K562 (cell line): ENCODE measurements around the gene PLXNA2. TPM values are rescaled to one million over a fixed set of nuclear protein-coding genes. Genes with fewer than 3 reads are reported as not detected.

Experiments
- ATAC-seq: fragments of 200-7000 bp; cut with Tn5 transposase; 3 replicates; pipeline ENCODE4 v1.9.1; 2020; ENCODE audit warnings: moderate library complexity
- BruUV-seq: library from RNA; stranded (reverse); fragments of 400-500 nt; replicated peaks from 2 replicates; lab custom pipeline; 2021; lab: Mats Ljungman, UMichigan
- CTCF ChIA-PET: fragments of 300-600 bp; formaldehyde crosslinking; extraction: SDS; loops from one replicate; lab custom pipeline; 2021; ENCODE audit warnings: low intra/inter-chr PET ratio; lab: Yijun Ruan, JAX
- POLR2A ChIA-PET: fragments of 300-600, 350-650 bp; sonication (Branson Sonifier 250); formaldehyde crosslinking; extraction: SDS; loops from one replicate; lab custom pipeline; 2021; ENCODE audit warnings: antibody characterized with exemption, inconsistent platforms; lab: Yijun Ruan, JAX
- DNase-seq, 4 experiments: peaks; one replicate each; pipeline versions ENCODE4 v3.0.0 to v3.0.0-alpha.2; 2011 to 2018; ENCODE audit warnings: low spot score in 3 of 4, mixed read lengths in 3 of 4; ENCODE audit errors: extremely low read depth in 1 of 4
- FAIRE-seq: peaks from 2 replicates; lab custom pipeline; 2011; peaks lifted over from hg19 to GRCh38; lab: Jason Lieb, UNC
- H2AFZ ChIP-seq: 2 replicates; pipeline ENCODE4 v1.6.0; 2011; ENCODE audit warnings: low read depth, low read length, control low read depth, inconsistent platforms
- H3K27ac ChIP-seq: fragments of 200-600 bp; 3 replicates; pipeline ENCODE4 v1.8.0; 2011; ENCODE audit warnings: low read depth, mild to moderate bottlenecking, control low read depth, inconsistent platforms, low read length, moderate library complexity, mixed read lengths; ENCODE audit errors: extremely low read depth
- H3K27me3 ChIP-seq, 2 experiments: fragments of 300-600 bp in 1 of 2; 2 replicates in 1 of 2; 3 replicates in 1 of 2; pipeline versions ENCODE4 v1.6.0 to v1.8.0; 2011; ENCODE audit warnings: inconsistent platforms in 2 of 2, low read length in 2 of 2, mild to moderate bottlenecking in 1 of 2, mixed read lengths in 1 of 2, moderate library complexity in 1 of 2; ENCODE audit not compliant: control insufficient read depth in 2 of 2, insufficient read depth in 2 of 2
- H3K36me3 ChIP-seq: fragments of 300-600 bp; 3 replicates; pipeline ENCODE4 v1.8.0; 2011; ENCODE audit warnings: mild to moderate bottlenecking, low read length, inconsistent platforms; ENCODE audit not compliant: control insufficient read depth, insufficient read depth
- H3K4me1 ChIP-seq, 2 experiments: fragments of 200-600 bp in 1 of 2; replicated peaks in 1 of 2; 2 replicates in 1 of 2; 3 replicates in 1 of 2; pipeline versions ENCODE4 v1.5.1 to v1.8.0; 2011; ENCODE audit warnings: inconsistent platforms in 2 of 2, low read length in 2 of 2, mild to moderate bottlenecking in 1 of 2, mixed read lengths in 1 of 2, moderate library complexity in 1 of 2; ENCODE audit not compliant: control insufficient read depth in 2 of 2, insufficient read depth in 2 of 2
- H3K4me2 ChIP-seq: 2 replicates; pipeline ENCODE4 v1.6.1; 2011; ENCODE audit warnings: low read length, control low read depth, inconsistent platforms, mixed read lengths; ENCODE audit not compliant: insufficient read depth
- H3K4me3 ChIP-seq: fragments of 200-600 bp; sonication (generic), shearing (Covaris generic); 2 replicates; pipeline ENCODE4 v1.5.1; 2016; ENCODE audit warnings: control low read depth, inconsistent platforms
- H3K79me2 ChIP-seq: fragments of 200-600 bp; 3 replicates; pipeline ENCODE4 v1.8.0; 2011; ENCODE audit warnings: low read length, inconsistent platforms; ENCODE audit not compliant: control insufficient read depth, insufficient read depth
- H3K9ac ChIP-seq, 2 experiments: 2 replicates each; pipeline versions ENCODE4 v1.6.0 to v1.6.1; 2011; ENCODE audit warnings: low read depth in 2 of 2, low read length in 2 of 2, control low read depth in 1 of 2, inconsistent platforms in 1 of 2, mild to moderate bottlenecking in 1 of 2, mixed read lengths in 1 of 2; ENCODE audit not compliant: insufficient read depth in 1 of 2
- H3K9me1 ChIP-seq: one replicate; pipeline ENCODE4 v1.6.0; 2011; ENCODE audit warnings: inconsistent platforms, mild to moderate bottlenecking, low read length, moderate library complexity; ENCODE audit not compliant: control insufficient read depth, insufficient read depth
- H3K9me3 ChIP-seq: replicated peaks from 2 replicates; pipeline ENCODE4 v1.5.1; 2011; ENCODE audit warnings: low read depth, low read length, inconsistent platforms; ENCODE audit not compliant: control insufficient read depth, insufficient read depth
- H4K20me1 ChIP-seq: replicated peaks from 2 replicates; pipeline ENCODE4 v1.6.1; 2011; ENCODE audit warnings: low read length, inconsistent platforms, mixed read lengths; ENCODE audit not compliant: control insufficient read depth, insufficient read depth
- BRD4 ChIP-seq: fragments of 200-600 bp; sonication (generic); IDR thresholded peaks from 2 replicates; pipeline ENCODE4 v1.6.1; 2017; ENCODE audit warnings: inconsistent platforms
- DEAF1 ChIP-seq: fragments of 450-650 bp; formaldehyde crosslinking; IDR thresholded peaks from 2 replicates; pipeline ENCODE4 v1.4.0; 2020; ENCODE audit warnings: mild to moderate bottlenecking, moderate library complexity
- NUFIP1 ChIP-seq: fragments of 450-650 bp; IDR thresholded peaks from 2 replicates; pipeline ENCODE4 v1.6.1; 2018; ENCODE audit not compliant: partially characterized antibody
- OTX1 ChIP-seq: fragments of 450-650 bp; formaldehyde crosslinking; IDR thresholded peaks from 2 replicates; pipeline ENCODE4 v1.4.0; 2022; ENCODE audit warnings: mild to moderate bottlenecking
- SFPQ ChIP-seq: fragments of 200-400 bp; formaldehyde crosslinking; IDR thresholded peaks from 2 replicates; pipeline ENCODE4 v1.6.1; 2017; ENCODE audit warnings: mild to moderate bottlenecking, low read depth, low read length, moderate library complexity
- TEAD1 ChIP-seq, 2 experiments: fragments of 450-650 bp in 1 of 2; sonication (generic) in 1 of 2; formaldehyde crosslinking; IDR thresholded peaks; 2 replicates each; pipeline versions ENCODE4 v1.4.0 to v1.8.0; 2020 to 2022; ENCODE audit warnings: mild to moderate bottlenecking in 2 of 2, missing genetic modification reagents in 1 of 2
- TRIM24 ChIP-seq, 2 experiments: fragments of 450-650 bp; IDR thresholded peaks; 2 replicates each; pipeline ENCODE4 v1.6.1; 2016
- U2AF1 ChIP-seq: fragments of 200-400 bp; formaldehyde crosslinking; optimal IDR thresholded peaks from 2 replicates; pipeline ENCODE3; 2017; ENCODE audit warnings: mild to moderate bottlenecking, low read depth, low read length, moderate library complexity
- ZC3H11A ChIP-seq: IDR thresholded peaks from 2 replicates; pipeline ENCODE4 v1.6.1; 2012; ENCODE audit warnings: low read depth, low read length, improper control_type of control experiment
- ZNF436 ChIP-seq: fragments of 250-450, 450-650 bp; sonication (Bioruptor Pico); formaldehyde crosslinking; IDR thresholded peaks from 2 replicates; pipeline ENCODE4 v1.7.0; 2020; ENCODE audit warnings: mild to moderate bottlenecking
- WGBS: fragments of 100-300 bp; shearing (Covaris generic); methylation state at CpG from one replicate; pipeline ENCODE4 v1.1.6; 2016; ENCODE audit warnings: low coverage, mixed read lengths; ENCODE audit not compliant: insufficient coverage; ENCODE audit errors: missing lambda C conversion rate; 5-methylcytosine and 5-hydroxymethylcytosine counted together
- in situ Hi-C: fragments of 300-500 bp; cut with MboI; formaldehyde crosslinking; loops from 4 replicates; pipeline ENCODE4 v1.15.0; 2018; ENCODE audit warnings: inconsistent platforms, mixed read lengths
- intact Hi-C: fragments of 100-400 bp; cut with micrococcal nuclease; formaldehyde crosslinking; loops from 2 replicates; pipeline ENCODE4 v1.14.2; 2022
- polyA plus RNA-seq, 8 experiments: library from polyadenylated mRNA; depleted of rRNA in 4 of 8; stranded (reverse) in 5 of 8; unstranded in 3 of 8; fragments of >200 nt; fragmentation: Nextera tagmentation in 2 of 8; fragmentation: Illumina TruSeq in 1 of 8; extraction: Ambion mirVana in 2 of 8; extraction: Trizol in 1 of 8; gene quantifications; 2 replicates each; pipeline versions ENCODE4 v1.2.1 to v1.2.3, GENCODE V29; 2011 to 2014; ENCODE audit warnings: inconsistent platforms in 1 of 8, missing spikeins in 1 of 8
- total RNA-seq, 7 experiments: library from RNA; depleted of rRNA in 6 of 7; stranded (reverse); fragments of >200 nt in 6 of 7; fragmentation: Illumina TruSeq in 2 of 7; extraction: Trizol in 2 of 7; gene quantifications; 2 replicates each; pipeline versions ENCODE4 v1.2.1 to v1.2.3, GENCODE V29; 2011 to 2021; ENCODE audit warnings: low replicate concordance in 1 of 7

Gene PLXNA2
- total and polyA plus RNA-seq, 9 of the 15 experiments (the other 6 are each of a cell fraction or from before 2014, with no cell fraction given), result 0.01 to 1.3 (median 0.32) TPM

- Histone ChIP-seq H3K4me2 (no peak overlapping the region), H3K36me3 (no peaks in the 10 kb centered on the region), H3K4me3 (no peak overlapping the region), H2AFZ (no peak overlapping the region), H3K27ac (no peak overlapping the region), H3K27me3 (peaks cover 35 to 76% of the 10 kb centered on the region in 2 experiments; a peak in 4 of 5 replicates), H3K9me1 (no peaks in the 10 kb centered on the region), H3K79me2 (no peaks in the 10 kb centered on the region), H4K20me1 (0 out of 2 replicates have a peak, but pooled peaks cover 9% of the 10 kb centered on the region), H3K9ac (no peak overlapping the region), H3K9me3 (no peaks in the 10 kb centered on the region), H3K4me1 (no peaks in the 10 kb centered on the region)
- intact Hi-C loops (no loop called here), in situ Hi-C loops (no loop called here)
- ChIA-PET POLR2A (interaction anchor here (0.6 to 1.0 kb wide), 2 partner anchors 22 to 31 kb away, joined by 3 to 4 read pairs; no protein-coding TSS in a partner anchor), CTCF (no interaction called here)
- WGBS, result under 1% methylated on average over 12 of the region's 12 CpGs
- no peak for TF ChIP-seq OTX1
- no peak for TF ChIP-seq TRIM24 (IDR thresholded peaks at IDR 0.05)
- no peak for TF ChIP-seq U2AF1
- TF ChIP-seq ZNF436 (CRISPR knock-in tag), result no peak
- no peak for TF ChIP-seq DEAF1 (CRISPR knock-in tag)
- TF ChIP-seq BRD4, result no peak
- TF ChIP-seq ZC3H11A, result no peak
- TF ChIP-seq NUFIP1, result no peak
- no peak for TF ChIP-seq TEAD1 (CRISPR knock-in tag; IDR thresholded peaks at IDR 0.05)
- no peak for TF ChIP-seq SFPQ
- DNase-seq (no peak), ATAC-seq (no peak; the same call in 2 of the 3 replicates), FAIRE-seq (no peak)
- BruUV-seq, result no TSS peak
Measured at GRCh38 chr1:208058267-208058666, 185.9 kb downstream of the PLXNA2 start.
